NCI-H526 (cell line): ENCODE measurements around the gene PRR29.
"Not testable (repeated sequence)": the region's sequence is repeated elsewhere in the genome, so short reads cannot be mapped to it uniquely, and the experiment has no call there.

Experiments
- DNase-seq, 2 experiments: peaks; one replicate each; lab custom pipeline; 2025; lab: John Stamatoyannopoulos, UW

The PRR29 gene

DNA sequence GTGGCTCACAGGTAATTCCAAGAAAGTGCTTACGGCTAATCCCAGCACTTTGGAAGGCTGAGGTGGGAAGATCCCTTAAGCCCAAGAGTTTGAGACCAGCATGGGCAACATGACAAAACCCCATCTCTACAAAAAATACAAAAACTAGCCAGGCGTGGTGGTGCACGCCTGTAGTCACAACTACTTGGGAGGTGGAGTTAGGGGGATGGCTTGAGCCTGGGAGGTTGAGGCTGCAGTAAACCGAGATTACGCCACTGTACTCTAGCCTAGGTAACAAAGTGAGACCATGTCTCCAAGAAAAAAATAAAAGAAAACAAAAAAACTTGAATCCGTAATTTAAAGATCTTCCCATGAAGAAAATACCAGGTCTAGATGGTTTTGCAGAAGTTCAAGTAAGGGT lies 17.3 kb downstream of the PRR29 start:
- no peak for DNase-seq

DNA sequence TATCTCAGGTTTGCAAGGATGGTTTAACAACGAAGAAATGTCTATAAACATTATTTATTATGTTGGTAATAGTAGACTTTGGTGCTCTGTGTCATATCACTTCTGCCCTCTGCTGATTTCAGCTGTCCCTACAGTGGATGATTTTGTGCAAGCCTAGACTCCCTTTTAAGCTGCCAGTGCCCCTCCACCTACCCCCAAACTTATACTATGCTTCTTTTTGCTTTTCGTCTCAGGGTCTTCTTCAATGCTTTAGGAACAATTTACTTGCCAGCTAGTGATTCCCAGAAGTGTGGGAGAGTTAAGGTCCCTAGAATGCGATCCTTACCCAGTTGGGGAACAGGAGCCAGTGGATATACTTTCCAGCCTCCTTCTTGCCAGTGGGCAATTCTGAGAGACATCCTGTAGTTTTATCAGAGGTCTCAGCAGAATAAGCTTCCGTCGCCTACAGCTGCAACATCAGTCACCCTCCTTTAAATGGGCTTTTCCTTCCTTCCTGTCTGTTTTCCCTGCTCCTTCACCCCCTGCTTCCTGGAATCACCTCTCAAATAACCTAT lies 18.2 kb downstream of the PRR29 start:
- DNase-seq, result no peak

DNA sequence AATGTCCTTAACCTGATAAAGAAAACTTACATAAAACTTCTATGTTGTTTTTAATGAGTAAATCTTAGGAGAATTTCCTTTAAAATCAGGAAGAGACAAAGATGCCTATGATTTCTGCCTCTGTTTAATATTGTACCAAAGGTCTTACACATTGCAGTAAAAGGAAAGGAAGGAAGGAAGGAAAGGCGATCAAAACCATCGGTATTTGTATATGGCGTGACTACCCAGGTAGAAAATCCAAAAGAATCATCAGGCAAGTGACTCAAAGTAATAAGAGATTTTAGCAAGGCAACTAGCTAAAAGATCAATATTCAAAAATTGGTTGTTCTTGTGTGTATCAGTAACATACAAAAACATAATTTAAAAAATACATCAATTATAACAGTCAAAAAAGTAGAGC lies 18.8 kb downstream of the PRR29 start:
- no peak for DNase-seq

DNA sequence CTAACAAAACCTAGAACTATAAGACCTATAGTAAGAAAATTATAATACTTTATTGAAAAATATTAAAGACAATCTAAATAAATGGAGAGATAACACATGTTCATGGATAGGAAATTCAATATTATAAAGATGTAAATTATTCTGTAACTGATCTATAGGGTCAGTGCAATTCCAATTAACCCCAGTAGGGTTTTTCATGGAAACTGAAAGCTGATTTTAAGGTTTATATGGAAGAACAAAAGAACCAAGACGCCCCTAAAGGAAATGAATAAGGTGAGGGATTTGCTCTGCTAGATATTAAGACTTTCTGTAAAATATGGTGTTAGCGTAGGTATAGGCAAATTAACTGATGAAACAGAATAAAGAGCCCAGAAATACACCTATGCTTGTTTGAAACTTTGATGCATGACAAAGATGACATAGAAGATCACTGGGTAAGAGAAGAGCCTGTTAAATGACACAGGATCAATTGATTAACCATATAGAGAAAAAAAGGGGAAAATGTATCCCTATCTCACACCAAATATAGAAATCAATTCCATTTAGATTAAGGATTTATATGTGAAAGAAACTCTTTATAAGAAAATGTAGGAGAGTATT lies 19.3 kb downstream of the PRR29 start:
- DNase-seq, result no peak

DNA sequence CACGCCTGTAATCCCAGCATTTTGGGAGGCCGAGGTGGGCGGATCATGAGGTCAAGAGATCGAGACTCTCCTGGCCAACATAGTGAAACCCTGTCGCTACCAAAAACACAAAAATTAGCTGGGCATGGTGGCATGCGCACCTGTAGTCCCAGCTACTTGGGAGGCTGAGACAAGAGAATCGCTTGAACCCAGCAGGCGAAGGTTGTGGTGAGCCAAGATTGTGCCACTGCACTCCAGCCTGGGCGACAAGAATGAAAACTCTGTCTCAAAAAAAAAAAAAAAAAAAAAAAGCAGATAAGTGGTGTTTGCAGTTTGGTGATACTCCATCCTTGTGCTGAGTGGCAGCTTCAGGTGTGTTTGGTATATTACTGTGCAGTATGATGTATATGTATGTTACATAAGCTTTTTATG lies 21.4 kb downstream of the PRR29 start:
- not testable (repeated sequence) for DNase-seq

DNA sequence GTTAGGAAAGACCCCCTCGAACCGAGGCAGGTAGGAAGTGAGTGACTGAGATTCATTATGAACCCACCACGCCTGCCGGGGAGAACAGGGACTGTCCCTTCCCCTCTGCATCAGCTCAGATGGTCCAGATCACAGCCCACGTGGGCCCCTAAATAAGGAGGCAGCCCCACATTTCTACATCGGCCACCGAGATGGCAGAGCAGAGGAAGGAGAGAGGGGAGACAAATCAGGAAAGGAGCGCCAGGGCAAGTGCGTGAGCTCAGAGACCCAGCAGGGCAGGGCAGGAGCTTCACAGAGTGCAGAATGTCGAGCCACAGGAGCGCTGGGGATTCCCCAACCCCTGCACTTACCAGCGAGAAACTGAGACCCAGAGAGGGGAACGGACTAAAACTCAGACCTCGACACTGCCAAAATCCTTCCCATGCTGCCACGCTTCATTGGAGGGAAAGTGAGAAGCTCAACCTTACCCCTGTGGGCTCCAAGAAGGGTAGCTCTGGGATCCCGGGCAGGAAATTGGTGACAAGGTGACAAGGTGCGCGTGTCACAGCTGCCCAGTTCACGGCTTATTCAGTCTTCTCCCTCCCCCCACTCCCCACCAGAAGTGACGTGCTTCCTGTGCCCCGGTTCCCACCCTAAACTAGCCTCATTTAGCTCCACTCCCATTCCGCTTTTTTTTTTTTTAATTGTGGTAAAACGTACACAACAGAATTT lies 22.1 kb downstream of the PRR29 start, which contains the start of gene ICAM2:
Gene ICAM2 (minus strand): TSS at position 578 of the 711 bp plus-strand sequence. CDS start 13,942 bp downstream, outside the sequence.
- no peak for DNase-seq

DNA sequence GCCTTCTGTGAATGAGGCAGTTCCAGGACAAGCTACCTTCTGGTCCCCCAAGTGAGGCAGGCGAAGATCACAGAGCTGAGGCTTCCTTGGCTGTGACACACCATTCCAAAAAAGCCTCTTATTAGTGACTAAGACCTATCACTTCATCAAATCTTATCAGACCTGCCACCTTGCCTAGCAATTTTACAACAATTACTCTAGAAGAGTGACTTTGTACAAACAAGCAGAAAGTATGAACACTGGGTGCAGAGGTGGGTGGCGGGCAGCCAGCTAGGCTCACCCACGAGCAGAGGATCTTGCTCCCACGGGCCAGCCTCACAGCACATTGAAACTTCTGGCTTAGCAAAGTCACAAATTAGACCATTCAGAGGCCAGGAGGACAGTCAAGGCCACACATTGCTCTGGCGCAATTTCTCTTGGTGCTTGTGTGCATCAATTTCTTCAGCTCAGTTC lies 24.5 kb downstream of the PRR29 start:
- DNase-seq, result no peak

DNA sequence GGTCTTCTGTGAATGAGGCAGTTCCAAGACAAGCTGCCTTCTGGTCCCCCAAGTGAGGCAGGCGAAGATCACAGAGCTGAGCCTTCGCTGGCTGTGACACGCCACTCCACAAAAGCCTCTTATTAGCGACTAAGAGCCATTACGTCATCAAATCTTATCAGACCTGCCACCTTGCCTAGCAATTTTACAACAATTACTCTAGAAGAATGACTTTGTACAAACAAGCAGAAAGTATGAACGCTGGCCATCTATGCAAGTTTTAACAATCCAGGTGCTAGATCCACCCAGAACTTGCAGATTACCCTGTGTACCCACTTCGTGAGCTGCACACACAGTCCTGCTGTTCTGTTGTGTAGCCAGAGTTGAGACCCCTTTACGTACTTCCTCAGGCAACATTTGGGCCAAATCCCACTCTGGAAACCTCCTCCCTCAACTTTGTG lies 26.1 kb downstream of the PRR29 start:
- no peak for DNase-seq

DNA sequence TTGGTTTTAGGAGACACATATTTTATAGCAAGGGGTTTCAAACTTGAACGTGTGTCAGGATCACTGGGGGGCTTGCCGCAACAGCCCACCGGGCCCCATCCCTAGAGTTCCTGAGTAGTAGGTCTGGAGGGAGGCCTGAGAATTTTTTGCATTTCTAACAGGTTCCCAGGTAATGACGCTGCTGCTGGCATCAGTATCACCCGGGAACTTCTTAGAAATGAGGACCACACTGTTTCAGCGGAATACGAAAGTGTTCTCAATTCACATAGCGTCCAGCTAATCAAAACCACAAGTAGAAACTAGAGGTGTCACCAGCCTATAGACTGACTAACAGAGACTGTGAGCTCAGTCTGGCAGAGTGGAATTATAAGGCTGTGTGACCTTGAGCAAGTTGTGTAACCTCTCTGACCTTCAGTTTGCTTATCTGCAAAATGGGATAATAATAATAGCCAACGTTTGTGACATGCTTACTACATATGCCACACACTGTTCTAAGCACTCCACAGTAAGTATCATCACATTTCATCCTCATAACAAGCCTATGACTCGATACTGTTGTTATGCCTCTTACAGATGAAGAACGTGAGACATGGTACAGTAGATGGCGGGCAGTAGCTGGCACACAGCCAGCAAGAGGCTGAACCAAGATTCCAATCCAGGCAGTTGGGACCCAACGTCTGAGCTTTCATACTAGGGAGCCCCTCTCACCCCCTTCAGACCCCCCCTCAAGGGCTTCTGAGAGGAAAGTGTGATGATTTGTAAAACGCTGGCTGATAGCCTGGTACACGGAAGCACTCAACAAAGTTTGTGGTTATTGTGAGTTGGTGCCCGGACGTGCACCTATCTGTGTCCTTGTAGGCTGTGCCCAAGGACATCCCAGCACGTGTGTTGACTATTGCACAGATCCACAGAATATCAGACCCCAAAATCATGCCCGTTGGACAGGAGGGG lies 26.9 kb downstream of the PRR29 start:
- no peak for DNase-seq

DNA sequence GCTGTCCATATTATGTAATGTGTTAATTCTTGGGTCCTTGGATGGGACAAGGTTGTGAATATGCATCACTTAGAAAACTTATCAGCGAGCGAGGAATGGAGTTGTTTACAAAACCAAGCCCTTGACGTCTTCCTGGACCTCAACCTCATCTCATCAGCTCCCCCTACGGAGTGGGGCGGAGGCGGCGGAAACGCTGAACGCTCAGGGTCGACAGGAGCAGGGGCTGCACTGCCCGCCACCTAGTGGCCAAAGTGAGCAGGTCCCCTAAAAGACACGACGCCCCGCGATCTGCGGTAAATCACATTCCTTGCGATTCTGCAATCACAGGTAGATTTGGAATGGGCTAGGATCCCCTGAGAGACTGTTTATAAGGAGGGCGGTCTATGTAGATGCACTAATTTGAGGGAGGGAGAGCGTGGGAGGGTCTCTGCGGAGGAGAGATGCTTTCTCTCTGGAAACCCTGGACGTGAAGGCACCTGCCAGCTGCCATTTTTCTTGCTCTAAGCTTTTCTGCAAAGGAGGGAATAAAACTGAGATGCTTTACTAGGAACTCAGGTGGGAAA lies 27.7 kb downstream of the PRR29 start:
- peak; percentile 33 to 86 for DNase-seq

DNA sequence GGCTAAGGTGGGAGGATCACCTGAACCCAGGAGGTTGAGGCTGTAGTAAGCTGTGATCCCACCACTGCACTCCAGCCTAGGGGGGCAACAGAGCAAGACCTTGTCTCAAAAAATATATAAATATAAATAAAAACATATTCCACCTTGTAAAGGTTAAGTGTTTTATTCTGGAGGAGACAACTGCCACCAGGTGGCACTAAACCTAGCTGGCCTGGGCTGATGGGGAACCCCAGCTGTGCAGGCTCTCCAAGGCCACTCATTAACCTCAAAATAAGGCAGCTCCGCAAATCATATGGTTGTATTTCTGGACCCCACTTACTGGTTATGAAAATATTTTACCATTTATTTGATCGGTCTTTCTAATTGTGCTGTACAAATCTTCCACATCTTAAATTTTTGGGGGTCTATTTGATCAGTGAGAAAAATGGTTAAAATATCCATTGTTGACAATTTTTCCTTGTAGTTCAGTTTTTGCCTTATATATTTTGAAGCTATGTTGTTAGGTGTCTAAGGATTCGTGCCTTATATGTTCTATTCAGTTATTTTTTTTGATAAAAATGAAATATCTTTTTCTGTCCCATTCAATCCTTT lies 30.8 kb downstream of the PRR29 start:
- peak; percentile 15 to 66 for DNase-seq

DNA sequence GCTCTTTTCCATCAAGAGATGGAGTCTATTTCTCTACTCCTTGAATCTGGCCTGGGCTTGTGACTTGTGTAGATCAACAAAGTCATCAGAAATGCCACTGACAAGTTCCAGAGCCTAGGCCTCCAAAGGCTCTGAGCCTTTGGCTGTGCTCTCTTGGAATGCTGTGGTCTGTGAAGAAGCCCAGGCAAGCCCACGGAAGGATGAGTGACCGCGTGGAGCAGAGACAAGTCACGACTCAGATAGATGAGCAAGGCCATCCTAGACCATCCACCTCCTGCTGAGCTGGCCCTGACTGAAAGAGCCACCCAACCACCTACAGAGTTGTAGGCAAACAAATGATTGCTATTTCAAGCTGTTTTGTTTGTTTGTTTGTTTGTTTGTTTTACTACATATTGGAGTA lies 33.9 kb downstream of the PRR29 start:
- DNase-seq, result no peak

DNA sequence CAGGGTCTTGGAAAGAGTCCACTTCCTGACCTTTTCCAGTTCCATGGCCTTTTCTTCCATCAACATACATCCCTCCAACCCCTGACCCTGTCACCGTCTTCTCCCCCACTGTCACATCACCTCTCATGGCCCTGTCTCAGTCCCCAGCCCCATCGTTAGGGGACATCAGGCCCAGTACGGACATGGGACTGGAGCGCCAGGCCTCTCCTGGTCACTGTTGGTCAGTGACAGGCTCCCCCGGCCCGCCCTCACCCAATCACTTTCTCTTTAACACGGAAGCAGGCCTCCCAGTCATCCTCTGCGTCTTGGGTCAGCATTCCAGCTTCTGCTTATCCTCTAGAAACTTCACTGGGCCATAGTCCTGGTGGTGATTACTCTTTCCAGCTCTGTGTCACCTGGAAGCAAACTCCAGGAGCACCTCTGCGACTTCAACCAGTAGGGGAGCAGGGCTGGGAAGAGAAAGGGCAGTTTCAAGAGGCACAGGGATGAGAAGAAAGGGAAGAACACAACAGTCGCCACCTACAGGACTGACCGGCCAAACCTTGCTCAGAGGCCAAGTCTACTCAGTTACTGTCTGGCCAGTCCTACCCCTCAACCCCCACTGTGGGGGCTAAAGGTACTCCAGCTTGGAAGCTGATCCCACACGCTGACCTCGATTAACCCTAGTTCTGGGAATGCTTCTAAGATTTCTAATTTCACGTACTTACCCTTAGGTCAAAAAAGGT lies 38.2 kb downstream of the PRR29 start:
- no peak for DNase-seq

DNA sequence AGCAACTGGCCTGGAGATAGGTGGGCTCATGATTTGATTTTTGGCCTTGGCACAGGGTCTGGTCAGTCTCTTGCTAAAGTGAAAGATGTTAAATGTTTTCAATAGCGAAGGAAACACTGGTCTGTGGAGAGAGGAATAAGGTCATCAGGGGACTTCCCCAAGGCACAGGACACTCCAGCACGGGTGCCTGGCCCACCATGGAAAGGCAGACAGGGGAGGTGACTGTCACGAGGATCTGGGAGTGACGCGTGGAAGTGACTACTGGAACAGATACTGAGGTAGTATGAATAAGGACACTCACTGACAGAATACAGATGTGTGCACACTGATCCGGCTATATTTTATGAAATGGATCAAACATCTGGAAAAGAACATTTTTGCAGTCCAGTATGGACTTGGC lies 39.0 kb downstream of the PRR29 start:
- no peak for DNase-seq

DNA sequence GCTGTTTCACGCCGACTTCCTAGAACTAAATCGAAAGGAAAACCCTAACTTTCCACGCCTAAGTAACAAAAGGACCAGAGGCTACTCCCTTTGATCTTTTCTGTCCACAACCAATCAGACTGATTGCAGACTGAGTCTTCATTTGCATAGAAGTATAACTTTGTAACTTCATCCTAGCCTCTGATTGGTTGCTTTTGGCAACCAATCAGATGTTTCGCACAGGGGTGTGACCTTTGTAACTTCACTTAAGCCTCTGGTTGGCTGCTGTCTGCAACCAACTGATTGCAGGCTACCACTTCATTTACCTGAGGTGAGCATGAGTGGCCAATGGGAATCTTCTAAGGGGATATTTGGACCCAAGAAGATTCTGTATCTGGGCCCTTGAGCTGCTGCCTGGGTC lies 39.7 kb downstream of the PRR29 start:
- DNase-seq, result no peak

DNA sequence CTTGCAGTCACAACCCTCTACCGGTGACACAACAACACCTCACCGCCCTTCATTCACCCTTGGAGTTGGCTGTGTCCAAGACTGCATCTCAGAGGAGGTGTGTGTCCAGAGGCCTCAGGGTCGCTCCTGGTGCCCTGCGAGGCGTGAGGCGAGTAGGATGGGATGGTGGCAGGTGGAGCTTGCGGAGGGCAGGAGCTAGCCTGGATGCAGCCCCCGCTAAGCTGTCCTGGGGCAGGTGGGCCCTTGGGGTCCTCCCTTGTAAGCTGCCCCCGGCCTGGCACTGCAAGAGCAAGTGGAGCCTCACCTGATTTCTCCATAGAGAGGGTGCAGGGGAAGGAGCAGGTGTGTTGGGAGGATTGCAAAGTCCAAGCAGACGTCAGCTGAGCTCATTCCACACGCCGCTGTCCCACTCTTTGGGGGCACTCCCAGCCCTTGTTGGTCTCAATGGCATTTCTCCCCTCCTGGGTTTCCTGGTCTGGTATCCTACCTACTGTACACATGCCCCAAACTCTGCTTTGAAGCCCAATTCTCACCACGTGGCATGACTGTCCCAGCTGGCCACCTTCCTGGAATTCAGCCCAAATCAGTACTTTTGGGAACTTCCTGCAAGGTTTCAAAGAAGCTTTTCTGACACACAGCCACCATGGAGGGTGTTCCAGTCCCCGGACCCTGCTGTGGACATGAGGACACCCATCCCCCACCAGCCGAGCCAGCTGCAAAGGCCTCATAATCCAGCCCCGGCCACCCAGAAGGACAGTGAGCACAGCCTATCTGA lies 40.4 kb downstream of the PRR29 start:
- no peak for DNase-seq

DNA sequence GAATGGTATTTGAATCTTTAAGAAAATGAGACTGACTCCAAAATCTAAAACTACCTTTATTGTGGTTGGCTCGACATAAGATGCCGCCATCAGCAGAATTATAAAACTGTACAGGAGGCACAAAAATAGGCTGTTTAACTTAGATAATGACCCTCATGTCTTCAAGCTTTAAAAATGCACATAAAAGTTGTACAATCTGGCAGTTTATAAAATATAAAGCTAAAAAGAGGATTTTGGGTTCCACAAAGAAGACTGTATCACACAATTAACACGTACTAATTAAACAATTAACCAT lies 40.9 kb downstream of the PRR29 start:
- DNase-seq, result no peak

DNA sequence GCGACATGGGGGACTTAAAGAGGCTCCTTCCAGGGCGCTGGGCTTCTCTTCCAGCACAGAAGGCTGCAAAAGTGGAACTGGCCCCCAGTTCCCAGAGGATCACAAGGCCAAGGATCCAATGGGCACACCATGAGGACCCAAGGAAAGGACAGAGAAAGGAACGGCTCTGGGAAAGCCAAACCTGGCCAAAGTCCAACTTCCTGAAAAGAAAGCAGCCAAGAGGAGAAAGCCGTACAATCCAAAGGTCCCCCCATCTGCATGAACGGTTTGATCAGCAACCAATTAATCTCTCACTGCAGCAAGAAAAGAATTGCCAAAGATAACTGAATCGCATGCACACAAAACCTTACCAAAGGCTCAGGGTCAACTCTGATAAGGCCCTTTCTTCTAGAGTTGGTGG lies 42.1 kb downstream of the PRR29 start:
- DNase-seq, result no peak

DNA sequence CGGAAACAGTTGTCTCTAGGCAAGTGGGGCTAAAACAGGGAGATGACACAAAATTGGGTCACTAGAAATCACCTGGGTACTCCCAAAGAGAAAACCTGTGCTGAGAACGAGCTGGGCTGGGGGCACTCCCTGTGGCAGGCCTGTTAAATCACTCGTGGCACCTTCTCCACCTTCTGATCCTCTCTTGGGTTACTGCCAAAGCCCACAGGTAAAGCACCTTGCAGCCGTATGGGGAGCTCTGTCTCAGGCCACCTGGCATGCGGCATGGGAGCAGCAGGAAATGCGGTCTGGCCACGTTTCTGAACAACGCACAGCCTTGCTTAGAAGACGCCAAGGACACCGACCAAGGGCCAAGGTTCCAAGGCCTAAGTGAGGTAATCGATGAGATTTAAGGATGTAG lies 43.8 kb downstream of the PRR29 start:
- DNase-seq, result no peak
